ENCODE data around the gene NOVA2. TPM values are rescaled to one million over a fixed set of nuclear protein-coding genes. Genes with fewer than 3 reads are reported as not detected.

NOVA2 gene
- total and polyA plus RNA-seq, 9 of the 15 experiments (the other 6 are each of a cell fraction or from before 2014, with no cell fraction given), result not detected

DNA sequence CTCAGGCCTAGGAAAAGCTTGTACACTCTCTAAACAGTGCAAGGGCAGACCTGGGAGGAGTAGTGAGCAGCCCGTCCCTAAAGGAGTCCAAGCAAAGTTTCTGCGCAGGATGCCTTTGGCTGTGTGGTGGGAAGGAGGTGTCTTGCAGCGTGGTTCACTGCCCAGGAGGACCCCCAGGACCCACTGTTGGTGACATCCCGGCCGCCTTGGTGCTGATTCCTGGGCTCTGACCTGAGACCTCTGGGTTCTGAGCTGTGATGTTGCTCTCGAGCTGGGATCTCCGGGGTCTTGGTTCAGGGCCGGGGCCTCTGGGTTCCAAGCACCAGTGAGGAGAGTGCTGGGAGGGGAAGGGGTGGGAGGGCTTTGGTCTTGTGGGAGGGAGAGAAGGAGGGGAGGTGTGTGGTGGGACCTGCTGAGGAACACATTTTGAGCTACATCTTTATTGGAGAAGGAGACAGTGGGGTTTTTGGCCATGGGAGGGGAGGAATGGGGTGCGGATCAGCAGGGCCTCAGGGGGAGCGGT is 45.1 kb upstream of the NOVA2 start:
- H3K4me3 ChIP-seq, result no peak overlapping the region
- peaks cover 2% of the 10 kb centered on the region; the same call in 1 of the 2 replicates for H4K20me1 ChIP-seq (replicated peaks; ENCODE audit: control insufficient read depth, insufficient read depth, low read length)
- H3K9me3 ChIP-seq (replicated peaks; ENCODE audit: control insufficient read depth, insufficient read depth, low read depth, low read length), result no peaks in the 10 kb centered on the region
- no peak for FAIRE-seq
- H3K4me1 ChIP-seq (replicated peaks in 1 of 2; ENCODE audit: control insufficient read depth in 2 of 2, insufficient read depth in 2 of 2, low read length in 2 of 2), result peaks cover 8 to 47% of the 10 kb centered on the region in 2 experiments; a peak in 4 of 5 replicates
- H3K27ac ChIP-seq (ENCODE audit: extremely low read depth, low read depth, low read length), result no peak overlapping the region
- no peak overlapping the region for H3K4me2 ChIP-seq (ENCODE audit: insufficient read depth, low read length)
- TF ChIP-seq SMARCA4 (IDR thresholded peaks at IDR 0.05) (no peak), TEAD2 (tag; IDR thresholded peaks at IDR 0.05) (no peak), ZNF707 (CRISPR knock-in tag; conservative IDR thresholded peaks at IDR 0.05) (no peak), TRIM28 (IDR thresholded peaks at IDR 0.05) (no peak), MYC (IDR thresholded peaks at IDR 0.05; ENCODE audit: low read depth, low read length) (no peak), MYC (CRISPR knock-in tag; IDR thresholded peaks at IDR 0.05; ENCODE audit: borderline replicate concordance, low read depth) (no peak), ZNF764 (CRISPR knock-in tag; IDR thresholded peaks at IDR 0.05; ENCODE audit: low read depth) (no peak), ZNF444 (CRISPR knock-in tag; IDR thresholded peaks at IDR 0.05) (no peak), ZNF133 (CRISPR knock-in tag; IDR thresholded peaks at IDR 0.05) (no peak), ZNF717 (CRISPR knock-in tag; IDR thresholded peaks at IDR 0.05) (no peak), RBM34 (IDR thresholded peaks at IDR 0.05; ENCODE audit: borderline replicate concordance, insufficient read depth, low read length) (no peak), MCM7 (IDR thresholded peaks at IDR 0.05) (no peak), DPF2 (IDR thresholded peaks at IDR 0.05) (no peak), XRCC4 (IDR thresholded peaks at IDR 0.05; ENCODE audit: extremely low read depth, insufficient read depth, insufficient read length) (no peak), RBM25 (IDR thresholded peaks at IDR 0.05; ENCODE audit: low read depth, low read length, severe bottlenecking) (no peak), TCF3 (CRISPR knock-in tag; IDR thresholded peaks at IDR 0.05) (no peak), NFXL1 (CRISPR knock-in tag; IDR thresholded peaks at IDR 0.05) (no peak)
- TF ChIP-seq, protein P1, sequence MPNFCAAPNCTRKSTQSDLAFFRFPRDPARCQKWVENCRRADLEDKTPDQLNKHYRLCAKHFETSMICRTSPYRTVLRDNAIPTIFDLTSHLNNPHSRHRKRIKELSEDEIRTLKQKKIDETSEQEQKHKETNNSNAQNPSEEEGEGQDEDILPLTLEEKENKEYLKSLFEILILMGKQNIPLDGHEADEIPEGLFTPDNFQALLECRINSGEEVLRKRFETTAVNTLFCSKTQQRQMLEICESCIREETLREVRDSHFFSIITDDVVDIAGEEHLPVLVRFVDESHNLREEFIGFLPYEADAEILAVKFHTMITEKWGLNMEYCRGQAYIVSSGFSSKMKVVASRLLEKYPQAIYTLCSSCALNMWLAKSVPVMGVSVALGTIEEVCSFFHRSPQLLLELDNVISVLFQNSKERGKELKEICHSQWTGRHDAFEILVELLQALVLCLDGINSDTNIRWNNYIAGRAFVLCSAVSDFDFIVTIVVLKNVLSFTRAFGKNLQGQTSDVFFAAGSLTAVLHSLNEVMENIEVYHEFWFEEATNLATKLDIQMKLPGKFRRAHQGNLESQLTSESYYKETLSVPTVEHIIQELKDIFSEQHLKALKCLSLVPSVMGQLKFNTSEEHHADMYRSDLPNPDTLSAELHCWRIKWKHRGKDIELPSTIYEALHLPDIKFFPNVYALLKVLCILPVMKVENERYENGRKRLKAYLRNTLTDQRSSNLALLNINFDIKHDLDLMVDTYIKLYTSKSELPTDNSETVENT (CRISPR knock-in tag; IDR thresholded peaks at IDR 0.05), result no peak
- TF ChIP-seq, protein P2, sequence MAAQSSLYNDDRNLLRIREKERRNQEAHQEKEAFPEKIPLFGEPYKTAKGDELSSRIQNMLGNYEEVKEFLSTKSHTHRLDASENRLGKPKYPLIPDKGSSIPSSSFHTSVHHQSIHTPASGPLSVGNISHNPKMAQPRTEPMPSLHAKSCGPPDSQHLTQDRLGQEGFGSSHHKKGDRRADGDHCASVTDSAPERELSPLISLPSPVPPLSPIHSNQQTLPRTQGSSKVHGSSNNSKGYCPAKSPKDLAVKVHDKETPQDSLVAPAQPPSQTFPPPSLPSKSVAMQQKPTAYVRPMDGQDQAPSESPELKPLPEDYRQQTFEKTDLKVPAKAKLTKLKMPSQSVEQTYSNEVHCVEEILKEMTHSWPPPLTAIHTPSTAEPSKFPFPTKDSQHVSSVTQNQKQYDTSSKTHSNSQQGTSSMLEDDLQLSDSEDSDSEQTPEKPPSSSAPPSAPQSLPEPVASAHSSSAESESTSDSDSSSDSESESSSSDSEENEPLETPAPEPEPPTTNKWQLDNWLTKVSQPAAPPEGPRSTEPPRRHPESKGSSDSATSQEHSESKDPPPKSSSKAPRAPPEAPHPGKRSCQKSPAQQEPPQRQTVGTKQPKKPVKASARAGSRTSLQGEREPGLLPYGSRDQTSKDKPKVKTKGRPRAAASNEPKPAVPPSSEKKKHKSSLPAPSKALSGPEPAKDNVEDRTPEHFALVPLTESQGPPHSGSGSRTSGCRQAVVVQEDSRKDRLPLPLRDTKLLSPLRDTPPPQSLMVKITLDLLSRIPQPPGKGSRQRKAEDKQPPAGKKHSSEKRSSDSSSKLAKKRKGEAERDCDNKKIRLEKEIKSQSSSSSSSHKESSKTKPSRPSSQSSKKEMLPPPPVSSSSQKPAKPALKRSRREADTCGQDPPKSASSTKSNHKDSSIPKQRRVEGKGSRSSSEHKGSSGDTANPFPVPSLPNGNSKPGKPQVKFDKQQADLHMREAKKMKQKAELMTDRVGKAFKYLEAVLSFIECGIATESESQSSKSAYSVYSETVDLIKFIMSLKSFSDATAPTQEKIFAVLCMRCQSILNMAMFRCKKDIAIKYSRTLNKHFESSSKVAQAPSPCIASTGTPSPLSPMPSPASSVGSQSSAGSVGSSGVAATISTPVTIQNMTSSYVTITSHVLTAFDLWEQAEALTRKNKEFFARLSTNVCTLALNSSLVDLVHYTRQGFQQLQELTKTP (IDR thresholded peaks at IDR 0.05; ENCODE audit: low read depth in 1 of 2, partially characterized antibody in 2 of 2), result no peak
- peaks cover 14% of the 10 kb centered on the region; the same call in 1 of the 3 replicates for H3K36me3 ChIP-seq (ENCODE audit: control insufficient read depth, insufficient read depth, low read length)
- no peak overlapping the region for H2AFZ ChIP-seq (ENCODE audit: low read depth, low read length)
- ChIA-PET POLR2A (no interaction called here), CTCF (ENCODE audit: low intra/inter-chr PET ratio) (no interaction called here)
- no peak overlapping the region for H3K9ac ChIP-seq (ENCODE audit: insufficient read depth in 1 of 2, low read depth in 2 of 2, low read length in 2 of 2)
- ATAC-seq, result no peak
- no peaks in the 10 kb centered on the region for H3K79me2 ChIP-seq (ENCODE audit: control insufficient read depth, insufficient read depth, low read length)
- no peak for DNase-seq (ENCODE audit: extremely low read depth in 1 of 4, low spot score in 3 of 4)
- intact Hi-C loops (cut with micrococcal nuclease) (no loop called here), in situ Hi-C loops (cut with MboI) (no loop called here)
- 84% methylated on average over 7 of the region's 10 CpGs for WGBS (ENCODE audit: insufficient coverage, low coverage, missing lambda C conversion rate)
- H3K9me1 ChIP-seq (ENCODE audit: control insufficient read depth, insufficient read depth, low read length), result no peaks in the 10 kb centered on the region
- H3K27me3 ChIP-seq (ENCODE audit: control insufficient read depth in 2 of 2, insufficient read depth in 2 of 2, low read length in 2 of 2), result no peaks in the 10 kb centered on the region
- no TSS peak for BruUV-seq (replicated peaks)
